ENCODE results near the gene MTHFD1L. TPM values are rescaled to one million over a fixed set of nuclear protein-coding genes. Genes with fewer than 3 reads are reported as not detected.

Gene MTHFD1L
- total RNA-seq, 1 donor from 2014 or later = 107 TPM

DNA sequence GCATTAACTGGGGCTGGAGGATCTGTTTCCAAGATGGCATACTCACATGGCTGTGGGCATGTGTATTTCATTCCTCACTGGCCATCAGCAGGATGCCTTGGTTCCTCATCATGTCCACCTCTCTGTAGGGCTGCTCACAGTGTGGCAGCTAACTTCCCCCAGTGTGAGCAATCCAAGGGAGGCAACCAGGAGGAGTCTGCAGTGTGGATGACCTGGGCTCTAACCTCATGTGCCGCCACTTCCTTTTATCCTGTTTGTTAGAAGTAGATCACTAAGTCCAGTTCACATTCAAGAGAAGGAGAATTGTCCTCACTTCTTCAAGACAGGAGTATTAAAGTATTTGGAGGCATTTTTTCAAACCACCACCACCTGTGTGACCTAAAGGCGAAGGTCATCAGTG lies 54.4 kb downstream of the MTHFD1L start:
- Mint-ChIP-seq H3K4me3 (ENCODE audit: unreplicated experiment) (no peak overlapping the region), H3K4me1 (ENCODE audit: low read depth, unreplicated experiment) (peaks cover 5% of the 10 kb centered on the region), H3K27me3 (ENCODE audit: low read depth, unreplicated experiment) (no peaks in the 10 kb centered on the region), H3K36me3 (ENCODE audit: low read depth, unreplicated experiment) (peaks cover 26% of the 10 kb centered on the region), H3K27ac (ENCODE audit: unreplicated experiment) (no peak overlapping the region), H3K9me3 (ENCODE audit: unreplicated experiment) (no peaks in the 10 kb centered on the region)
- Histone ChIP-seq H3K79me2 (ENCODE audit: insufficient read depth, low read length) (no peaks in the 10 kb centered on the region), H4K20me1 (ENCODE audit: insufficient read depth, low read length) (no peaks in the 10 kb centered on the region), H3K4me2 (ENCODE audit: low read length) (no peak overlapping the region), H3K27me3 (ENCODE audit: insufficient read depth, low read length) (no peaks in the 10 kb centered on the region), H3K9ac (ENCODE audit: low read length) (no peak overlapping the region), H2AFZ (ENCODE audit: low read depth, low read length) (no peak overlapping the region), H3K9me3 (ENCODE audit: insufficient read depth, low read depth, low read length) (no peaks in the 10 kb centered on the region), H3K4me3 (ENCODE audit: insufficient read depth, low read depth, low read length) (no peak overlapping the region), H3K27ac (ENCODE audit: low read depth, low read length) (no peak overlapping the region), H3K4me1 (ENCODE audit: insufficient read depth, low read length) (no peaks in the 10 kb centered on the region), H3K36me3 (ENCODE audit: insufficient read depth, low read length) (peaks cover 23% of the 10 kb centered on the region)
- TF ChIP-seq EZH2 (IDR thresholded peaks at IDR 0.05; ENCODE audit: insufficient read depth, low read length) = no peak
- TF ChIP-seq CTCF (IDR thresholded peaks at IDR 0.05; ENCODE audit: insufficient read depth, low read depth, low read length) = no peak
- no peak for DNase-seq (ENCODE audit: low read depth)
- FAIRE-seq = no peak

DNA sequence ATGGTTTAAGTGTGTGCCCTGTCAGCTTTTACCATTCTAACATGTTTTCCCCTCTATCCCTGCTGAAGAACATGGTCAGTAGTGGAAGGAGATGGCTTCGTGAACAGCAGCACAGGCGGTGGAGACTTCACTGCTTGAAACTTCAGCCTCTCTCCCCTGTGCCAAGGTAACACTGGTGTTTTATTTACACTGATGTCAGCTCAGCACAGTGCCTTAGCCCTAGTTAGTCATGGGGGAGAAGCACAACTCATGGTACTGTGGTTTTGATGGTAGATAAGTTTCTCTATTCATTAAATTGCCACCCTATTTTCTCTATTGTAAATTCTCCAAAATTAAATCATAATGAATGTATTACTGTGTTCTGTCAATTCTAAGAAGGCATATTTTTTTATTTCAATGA lies 56.6 kb downstream of the MTHFD1L start:
- Histone ChIP-seq H2AFZ (ENCODE audit: low read depth, low read length) (no peak overlapping the region), H3K4me2 (ENCODE audit: low read length) (no peak overlapping the region), H3K9me3 (ENCODE audit: insufficient read depth, low read depth, low read length) (no peaks in the 10 kb centered on the region), H3K36me3 (ENCODE audit: insufficient read depth, low read length) (peaks cover 27% of the 10 kb centered on the region), H4K20me1 (ENCODE audit: insufficient read depth, low read length) (no peaks in the 10 kb centered on the region), H3K79me2 (ENCODE audit: insufficient read depth, low read length) (no peaks in the 10 kb centered on the region), H3K4me1 (ENCODE audit: insufficient read depth, low read length) (no peaks in the 10 kb centered on the region), H3K4me3 (ENCODE audit: insufficient read depth, low read depth, low read length) (no peak overlapping the region), H3K27me3 (ENCODE audit: insufficient read depth, low read length) (no peaks in the 10 kb centered on the region), H3K9ac (ENCODE audit: low read length) (no peak overlapping the region), H3K27ac (ENCODE audit: low read depth, low read length) (no peak overlapping the region)
- Mint-ChIP-seq H3K27ac (ENCODE audit: unreplicated experiment) (peak overlapping the region; percentile 42), H3K4me3 (ENCODE audit: unreplicated experiment) (no peak overlapping the region), H3K27me3 (ENCODE audit: low read depth, unreplicated experiment) (no peaks in the 10 kb centered on the region), H3K4me1 (ENCODE audit: low read depth, unreplicated experiment) (peaks cover 5% of the 10 kb centered on the region), H3K9me3 (ENCODE audit: unreplicated experiment) (no peaks in the 10 kb centered on the region), H3K36me3 (ENCODE audit: low read depth, unreplicated experiment) (peaks cover 28% of the 10 kb centered on the region)
- FAIRE-seq (no peak), DNase-seq (ENCODE audit: low read depth) (no peak)
- TF ChIP-seq EZH2 (IDR thresholded peaks at IDR 0.05; ENCODE audit: insufficient read depth, low read length) (no peak), CTCF (IDR thresholded peaks at IDR 0.05; ENCODE audit: insufficient read depth, low read depth, low read length) (no peak)

DNA sequence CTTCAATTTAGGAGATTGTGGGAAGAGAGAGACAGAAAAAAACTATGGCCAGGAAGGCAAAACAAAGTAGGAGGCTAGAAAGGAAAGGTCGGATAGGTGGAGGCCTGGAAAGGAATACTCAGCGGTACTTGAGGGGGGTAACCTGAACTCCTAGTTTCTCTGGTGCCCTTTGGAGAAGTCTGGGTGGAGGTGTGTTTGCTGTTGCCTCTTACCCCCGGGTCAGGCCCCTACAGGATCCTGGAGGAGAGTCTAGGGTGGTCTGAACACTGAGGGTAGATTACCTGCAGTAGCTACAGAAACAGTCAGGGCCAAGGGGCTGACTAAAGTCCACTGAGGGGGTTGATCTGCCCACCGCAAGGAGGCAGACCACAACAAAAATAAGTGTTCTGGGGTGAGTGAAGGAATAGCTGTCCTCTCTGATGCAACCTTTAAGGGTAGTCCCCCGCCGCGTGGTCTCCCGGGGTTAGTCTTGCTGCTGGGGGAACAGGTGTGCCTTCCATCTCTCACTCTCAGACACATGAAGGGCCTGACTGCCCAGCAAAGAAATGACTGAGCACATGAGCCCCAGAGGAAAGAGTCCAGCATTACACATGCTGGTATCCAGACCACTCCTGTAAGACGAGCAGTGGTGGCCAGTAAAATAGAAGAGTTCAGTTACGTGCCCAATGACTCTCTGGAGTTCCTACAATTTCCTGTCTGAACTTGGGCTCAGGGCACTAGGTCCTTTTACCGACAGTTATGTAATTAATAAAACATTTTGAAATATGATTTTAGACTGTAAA lies 59.5 kb downstream of the MTHFD1L start:
- H3K4me3 Mint-ChIP-seq (ENCODE audit: unreplicated experiment) = no peak overlapping the region
- H3K9me3 Mint-ChIP-seq (ENCODE audit: unreplicated experiment) = no peaks in the 10 kb centered on the region
- peaks cover 17% of the 10 kb centered on the region for H3K36me3 Mint-ChIP-seq (ENCODE audit: low read depth, unreplicated experiment)
- peak overlapping the region; percentile 80 for H3K27ac Mint-ChIP-seq (ENCODE audit: unreplicated experiment)
- Histone ChIP-seq H3K9ac (ENCODE audit: low read length) (no peak overlapping the region), H3K27ac (ENCODE audit: low read depth, low read length) (no peak overlapping the region), H3K9me3 (ENCODE audit: insufficient read depth, low read depth, low read length) (no peaks in the 10 kb centered on the region), H3K79me2 (ENCODE audit: insufficient read depth, low read length) (no peaks in the 10 kb centered on the region), H3K36me3 (ENCODE audit: insufficient read depth, low read length) (peaks cover 15% of the 10 kb centered on the region), H3K4me3 (ENCODE audit: insufficient read depth, low read depth, low read length) (no peak overlapping the region), H2AFZ (ENCODE audit: low read depth, low read length) (no peak overlapping the region), H4K20me1 (ENCODE audit: insufficient read depth, low read length) (no peaks in the 10 kb centered on the region), H3K4me2 (ENCODE audit: low read length) (no peak overlapping the region), H3K27me3 (ENCODE audit: insufficient read depth, low read length) (no peaks in the 10 kb centered on the region), H3K4me1 (ENCODE audit: insufficient read depth, low read length) (no peaks in the 10 kb centered on the region)
- H3K27me3 Mint-ChIP-seq (ENCODE audit: low read depth, unreplicated experiment) = no peaks in the 10 kb centered on the region
- FAIRE-seq (no peak), DNase-seq (ENCODE audit: low read depth) (no peak)
- peaks cover 5% of the 10 kb centered on the region for H3K4me1 Mint-ChIP-seq (ENCODE audit: low read depth, unreplicated experiment)
- no peak for TF ChIP-seq EZH2 (IDR thresholded peaks at IDR 0.05; ENCODE audit: insufficient read depth, low read length)
- TF ChIP-seq CTCF (IDR thresholded peaks at IDR 0.05; ENCODE audit: insufficient read depth, low read depth, low read length) = no peak

All from astrocyte (in vitro differentiated cells and primary cell).